ENCODE measurements around the gene MGRN1.

Gene MGRN1

DNA sequence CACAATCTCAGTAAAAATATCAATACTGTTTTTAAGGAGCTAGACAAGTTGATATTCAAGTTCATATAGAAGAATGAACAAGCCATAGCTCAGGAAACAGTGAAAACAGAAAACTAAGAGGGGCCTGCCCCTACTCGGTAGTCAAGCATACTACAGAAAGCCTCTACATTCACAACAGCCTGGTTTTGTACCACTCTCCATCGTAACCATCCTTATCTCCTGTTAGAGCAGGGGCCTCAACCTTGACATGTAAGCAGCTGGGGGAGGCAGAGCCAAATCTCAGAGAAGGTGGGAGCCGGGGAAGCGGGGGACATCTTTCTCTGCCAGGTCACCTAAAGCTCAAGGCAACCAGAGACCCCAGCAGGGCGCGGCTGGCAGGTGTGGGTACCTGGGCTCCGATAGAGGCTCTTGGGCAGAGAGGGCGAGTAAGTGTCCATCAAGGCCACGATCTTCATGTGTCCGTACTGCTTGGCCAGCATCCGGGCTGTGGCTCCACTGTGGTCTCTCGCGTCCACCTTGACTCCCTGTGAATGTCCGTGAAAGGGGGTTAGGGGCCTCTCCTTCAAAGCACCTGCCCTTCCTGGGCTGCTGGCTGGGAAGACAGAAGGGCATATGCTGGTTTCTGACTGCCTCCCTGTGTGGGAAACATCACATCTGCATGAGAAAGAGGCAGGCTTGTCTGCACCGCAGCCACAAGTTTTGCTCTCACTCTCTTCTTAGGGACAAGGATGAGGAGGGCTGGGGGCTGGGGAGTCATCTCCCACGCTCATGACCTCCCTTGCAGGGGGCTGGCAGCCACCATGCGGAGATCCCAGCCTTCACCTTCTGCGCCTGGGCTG lies 89.3 kb downstream of the MGRN1 start:
- DNase-seq (ENCODE audit: insufficient read length) (no peak), FAIRE-seq (no peak)
- TF ChIP-seq POLR2AphosphoS5 (IDR thresholded peaks at IDR 0.05; ENCODE audit: low read depth, low read length) (no peak), TAF1 (IDR thresholded peaks at IDR 0.05; ENCODE audit: borderline replicate concordance, low read depth, low read length) (no peak), POLR2A (IDR thresholded peaks at IDR 0.05; ENCODE audit: low read depth, low read length) (no peak)

DNA sequence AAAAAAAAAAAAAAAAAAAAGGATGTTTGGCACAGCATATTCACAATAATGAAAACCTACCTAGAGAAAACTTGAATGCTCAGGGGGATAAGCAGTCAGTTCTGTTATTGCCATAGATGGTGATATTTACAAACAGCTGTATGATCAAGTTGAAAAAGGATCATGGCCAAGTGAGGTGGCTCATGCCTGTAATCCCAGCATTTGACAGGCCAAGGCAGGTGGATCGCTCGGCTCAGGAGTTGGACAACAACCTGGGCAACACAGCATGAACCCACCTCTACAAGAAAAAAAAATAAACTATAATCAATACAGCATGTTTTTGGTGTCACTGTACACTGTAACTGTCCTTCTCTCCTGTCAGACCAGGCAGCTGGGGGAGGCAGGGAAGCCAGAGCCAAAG lies 90.4 kb downstream of the MGRN1 start:
- no peak for TF ChIP-seq POLR2AphosphoS5 (IDR thresholded peaks at IDR 0.05; ENCODE audit: low read depth, low read length)
- TF ChIP-seq TAF1 (IDR thresholded peaks at IDR 0.05; ENCODE audit: borderline replicate concordance, low read depth, low read length) = no peak
- TF ChIP-seq POLR2A (IDR thresholded peaks at IDR 0.05; ENCODE audit: low read depth, low read length) = no peak
- FAIRE-seq (no peak), DNase-seq (ENCODE audit: insufficient read length) (no peak)

- no peak for DNase-seq (ENCODE audit: insufficient read length)
- TF ChIP-seq TAF1 (IDR thresholded peaks at IDR 0.05; ENCODE audit: borderline replicate concordance, low read depth, low read length) (no peak), POLR2AphosphoS5 (IDR thresholded peaks at IDR 0.05; ENCODE audit: low read depth, low read length) (no peak), POLR2A (IDR thresholded peaks at IDR 0.05; ENCODE audit: low read depth, low read length) (no peak)
- no peak for FAIRE-seq
Observed at GRCh38 chr16:4718466-4718865, 93.8 kb downstream of the MGRN1 start.

DNA sequence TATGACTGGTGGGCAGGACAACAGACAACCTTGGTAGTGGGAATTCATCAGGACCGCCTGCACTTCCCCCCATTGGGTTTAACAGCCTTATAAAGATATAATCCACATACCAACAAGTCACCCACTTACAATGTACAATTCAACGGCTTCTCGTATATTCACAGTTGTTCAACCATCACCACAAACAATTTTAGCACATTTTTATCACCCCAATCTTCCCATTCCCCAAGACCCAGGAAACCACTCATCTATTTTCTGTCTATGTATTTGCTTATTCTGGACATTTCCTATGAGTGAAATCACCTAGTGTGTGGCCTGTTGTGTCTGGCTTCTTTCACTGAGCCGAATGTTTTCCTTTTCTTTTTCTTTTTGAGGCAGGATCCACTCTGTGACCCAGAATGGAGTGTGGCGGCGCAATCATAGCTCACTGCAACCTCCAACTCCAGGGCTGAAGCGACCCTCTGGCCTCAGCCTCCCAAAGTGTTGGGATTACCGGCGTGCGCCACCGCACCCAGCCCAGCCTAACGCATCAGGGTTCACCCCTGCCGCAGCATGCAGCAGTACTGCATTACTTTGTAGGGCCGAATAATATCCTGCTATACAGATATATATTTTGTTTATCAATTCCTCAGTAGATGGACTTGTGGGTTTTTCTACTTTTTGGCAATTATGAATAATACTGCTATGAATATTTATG lies 98.6 kb downstream of the MGRN1 start:
- TF ChIP-seq POLR2AphosphoS5 (IDR thresholded peaks at IDR 0.05; ENCODE audit: low read depth, low read length) = no peak
- TF ChIP-seq TAF1 (IDR thresholded peaks at IDR 0.05; ENCODE audit: borderline replicate concordance, low read depth, low read length) = no peak
- TF ChIP-seq POLR2A (IDR thresholded peaks at IDR 0.05; ENCODE audit: low read depth, low read length) = no peak
- DNase-seq (ENCODE audit: insufficient read length) (no peak), FAIRE-seq (peak; percentile 5)

GRCh38 chr16:4724661-4725270 lies 100.1 kb downstream of the MGRN1 start:
- DNase-seq (ENCODE audit: insufficient read length) (no peak), FAIRE-seq (no peak)
- TF ChIP-seq TAF1 (IDR thresholded peaks at IDR 0.05; ENCODE audit: borderline replicate concordance, low read depth, low read length) (no peak), POLR2AphosphoS5 (IDR thresholded peaks at IDR 0.05; ENCODE audit: low read depth, low read length) (no peak), POLR2A (IDR thresholded peaks at IDR 0.05; ENCODE audit: low read depth, low read length) (no peak)

DNA sequence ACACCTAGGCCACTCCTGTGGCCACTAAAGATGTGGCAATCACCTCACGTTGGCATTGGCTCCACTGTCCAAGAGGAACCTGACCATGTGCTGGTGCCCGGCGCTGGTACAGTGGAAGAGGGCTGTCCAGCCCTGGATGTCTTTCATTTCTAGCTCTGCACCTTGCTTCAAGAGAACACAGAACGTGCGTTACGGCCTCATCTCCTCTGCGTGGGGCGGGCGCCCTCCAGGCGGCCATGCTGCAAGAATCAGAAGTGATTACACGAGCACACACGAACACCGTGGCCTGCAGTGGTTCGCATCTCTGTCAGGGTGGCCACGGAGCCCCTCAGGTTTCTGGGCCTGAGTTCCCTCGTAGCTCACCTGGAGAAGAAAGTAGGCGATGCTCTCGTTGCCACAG lies 102.0 kb downstream of the MGRN1 start:
- no peak for FAIRE-seq
- TF ChIP-seq POLR2A (IDR thresholded peaks at IDR 0.05; ENCODE audit: low read depth, low read length) (no peak), TAF1 (IDR thresholded peaks at IDR 0.05; ENCODE audit: borderline replicate concordance, low read depth, low read length) (no peak), POLR2AphosphoS5 (IDR thresholded peaks at IDR 0.05; ENCODE audit: low read depth, low read length) (no peak)
- no peak for DNase-seq (ENCODE audit: insufficient read length)

- DNase-seq (ENCODE audit: insufficient read length) (no peak), FAIRE-seq (no peak)
- TF ChIP-seq POLR2AphosphoS5 (IDR thresholded peaks at IDR 0.05; ENCODE audit: low read depth, low read length) (no peak), POLR2A (IDR thresholded peaks at IDR 0.05; ENCODE audit: low read depth, low read length) (no peak), TAF1 (IDR thresholded peaks at IDR 0.05; ENCODE audit: borderline replicate concordance, low read depth, low read length) (no peak)
Observed at GRCh38 chr16:4728676-4729075, 104.0 kb downstream of the MGRN1 start.

DNA sequence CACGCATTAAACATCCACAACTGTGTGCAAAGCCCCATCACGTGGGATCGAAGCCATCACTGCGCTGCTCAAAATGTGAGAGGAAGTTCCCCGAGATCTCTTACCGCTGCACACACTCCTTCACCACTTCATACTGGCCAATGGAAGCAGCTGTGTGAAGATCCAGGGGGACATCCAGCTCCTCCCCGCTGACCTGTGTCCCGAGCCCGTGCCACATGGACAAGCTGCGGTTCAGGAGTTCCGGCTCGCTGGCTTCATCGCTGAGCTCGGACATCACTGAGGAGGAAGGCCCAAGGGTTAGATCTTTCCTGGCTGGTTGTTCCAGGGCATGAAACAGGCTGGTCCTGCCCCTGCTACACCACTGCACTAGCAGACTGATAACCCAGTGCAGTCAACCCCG lies 105.2 kb downstream of the MGRN1 start:
- TF ChIP-seq POLR2A (IDR thresholded peaks at IDR 0.05; ENCODE audit: low read depth, low read length) (no peak), POLR2AphosphoS5 (IDR thresholded peaks at IDR 0.05; ENCODE audit: low read depth, low read length) (no peak), TAF1 (IDR thresholded peaks at IDR 0.05; ENCODE audit: borderline replicate concordance, low read depth, low read length) (no peak)
- DNase-seq (ENCODE audit: insufficient read length) (no peak), FAIRE-seq (no peak)

- no peak for DNase-seq (ENCODE audit: insufficient read length)
- FAIRE-seq = no peak
- TF ChIP-seq POLR2AphosphoS5 (IDR thresholded peaks at IDR 0.05; ENCODE audit: low read depth, low read length) = no peak
- TF ChIP-seq POLR2A (IDR thresholded peaks at IDR 0.05; ENCODE audit: low read depth, low read length) = no peak
- TF ChIP-seq TAF1 (IDR thresholded peaks at IDR 0.05; ENCODE audit: borderline replicate concordance, low read depth, low read length) = no peak
Observed at GRCh38 chr16:4733211-4733742, 108.7 kb downstream of the MGRN1 start.

DNA sequence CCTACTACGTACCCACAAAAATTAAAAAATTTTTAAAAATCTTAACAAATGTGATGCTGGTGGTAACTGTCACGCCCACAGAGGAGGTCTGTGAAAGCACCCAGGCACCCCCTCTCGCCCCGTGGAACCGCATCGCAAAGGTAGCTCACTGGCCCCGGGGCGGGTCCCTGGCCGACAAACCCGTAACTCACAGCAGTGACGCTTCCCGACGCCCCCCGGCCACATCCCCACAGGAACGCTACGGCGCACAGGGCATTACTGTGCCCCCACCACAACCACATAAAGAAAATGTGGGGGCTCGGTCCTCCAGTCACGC lies 109.1 kb downstream of the MGRN1 start:
- FAIRE-seq = no peak
- no peak for TF ChIP-seq POLR2A (IDR thresholded peaks at IDR 0.05; ENCODE audit: low read depth, low read length)
- TF ChIP-seq POLR2AphosphoS5 (IDR thresholded peaks at IDR 0.05; ENCODE audit: low read depth, low read length) = no peak
- no peak for TF ChIP-seq TAF1 (IDR thresholded peaks at IDR 0.05; ENCODE audit: borderline replicate concordance, low read depth, low read length)
- DNase-seq (ENCODE audit: insufficient read length) = no peak

DNA sequence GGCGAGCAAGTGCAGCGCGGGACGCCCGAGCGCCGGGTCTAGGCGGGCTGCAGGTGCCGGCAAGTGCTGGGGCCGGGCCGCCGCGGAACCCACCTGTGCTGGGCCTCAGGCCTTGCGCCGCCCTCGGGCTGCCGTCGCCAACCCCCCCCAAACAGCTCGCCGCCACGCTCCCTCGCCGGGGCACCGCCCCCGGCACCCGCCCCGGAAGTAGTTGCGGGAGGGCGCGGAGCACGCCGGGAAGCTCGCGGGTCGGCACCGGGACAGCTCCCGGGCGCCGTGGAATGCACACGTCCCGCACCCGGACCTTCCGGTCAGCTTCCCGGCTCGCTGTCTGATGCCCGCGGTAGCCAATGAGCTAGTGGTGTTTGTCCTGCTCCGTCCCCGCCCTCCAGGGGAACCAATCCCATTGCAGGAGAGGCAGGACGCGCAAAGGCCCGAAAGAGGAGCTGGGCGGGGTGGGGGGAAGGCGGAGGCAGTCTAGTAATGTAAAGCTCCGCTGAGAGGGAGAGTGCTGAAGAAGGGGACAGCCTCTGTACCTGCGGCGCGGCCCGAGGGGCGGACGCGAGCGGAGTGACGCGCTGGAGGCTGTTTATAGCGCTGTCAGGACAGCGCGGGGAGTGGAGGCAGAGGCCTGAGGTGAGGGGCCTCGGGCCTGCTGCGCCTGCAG lies 109.6 kb downstream of the MGRN1 start, which contains the start of the genes ANKS3 and DNAAF8:
ANKS3 (minus strand) TSS at position 209 of the 667 bp plus-strand sequence. CDS start 4,122 bp downstream, outside the sequence.
DNAAF8 (plus strand) TSS at position 475 of the 667 bp plus-strand sequence. CDS start 1,978 bp downstream, outside the sequence.
- peak; percentile 94 for FAIRE-seq

More for the DNA sequence above, 109.6 kb downstream of the MGRN1 start, which contains the start of the genes ANKS3 and DNAAF8:
- TF ChIP-seq POLR2A (IDR thresholded peaks at IDR 0.05; ENCODE audit: low read depth, low read length) (peak; percentile 60; the same call in 1 of the 2 replicates), POLR2AphosphoS5 (IDR thresholded peaks at IDR 0.05; ENCODE audit: low read depth, low read length) (0 out of 2 replicates have a peak, but pooled peaks have one; percentile 21), TAF1 (IDR thresholded peaks at IDR 0.05; ENCODE audit: borderline replicate concordance, low read depth, low read length) (no peak)
- peak; percentile 86 for DNase-seq (ENCODE audit: insufficient read length)

All from GM12892 (cell line).